ENCODE results near the gene TEX52. TPM values are rescaled to one million over a fixed set of nuclear protein-coding genes. Genes with fewer than 3 reads are reported as not detected.

The TEX52 gene
- total and polyA plus RNA-seq, 2 of the 13 experiments (the other 11 are each of a cell fraction or from before 2014, with no cell fraction given), result 0.05 TPM; not detected in 1

GRCh38 chr12:2890388-2891239 lies 33.8 kb upstream of the TEX52 start, which contains the start of gene TULP3 (continued):
- peak; percentile 89; the same call in 1 of the 2 replicates for TF ChIP-seq ATF7-NPFF (CRISPR knock-in tag; IDR thresholded peaks at IDR 0.05; ENCODE audit: low read depth)
- TF ChIP-seq, protein P1, sequence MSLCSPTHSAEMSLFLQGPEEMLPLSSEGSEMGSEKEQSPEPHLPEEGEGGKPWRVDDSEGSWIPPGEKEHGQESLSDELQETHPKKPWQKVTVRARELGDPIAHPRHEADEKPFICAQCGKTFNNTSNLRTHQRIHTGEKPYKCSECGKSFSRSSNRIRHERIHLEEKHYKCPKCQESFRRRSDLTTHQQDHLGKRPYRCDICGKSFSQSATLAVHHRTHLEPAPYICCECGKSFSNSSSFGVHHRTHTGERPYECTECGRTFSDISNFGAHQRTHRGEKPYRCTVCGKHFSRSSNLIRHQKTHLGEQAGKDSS (CRISPR knock-in tag; IDR thresholded peaks at IDR 0.05; ENCODE audit: borderline replicate concordance, low read depth), result 0 out of 2 replicates have a peak, but pooled peaks have one; percentile 47
- peak; percentile 84 for TF ChIP-seq AGO1 (IDR thresholded peaks at IDR 0.05; ENCODE audit: low read depth, low read length, poor library complexity, severe bottlenecking)
- TF ChIP-seq, protein P2, sequence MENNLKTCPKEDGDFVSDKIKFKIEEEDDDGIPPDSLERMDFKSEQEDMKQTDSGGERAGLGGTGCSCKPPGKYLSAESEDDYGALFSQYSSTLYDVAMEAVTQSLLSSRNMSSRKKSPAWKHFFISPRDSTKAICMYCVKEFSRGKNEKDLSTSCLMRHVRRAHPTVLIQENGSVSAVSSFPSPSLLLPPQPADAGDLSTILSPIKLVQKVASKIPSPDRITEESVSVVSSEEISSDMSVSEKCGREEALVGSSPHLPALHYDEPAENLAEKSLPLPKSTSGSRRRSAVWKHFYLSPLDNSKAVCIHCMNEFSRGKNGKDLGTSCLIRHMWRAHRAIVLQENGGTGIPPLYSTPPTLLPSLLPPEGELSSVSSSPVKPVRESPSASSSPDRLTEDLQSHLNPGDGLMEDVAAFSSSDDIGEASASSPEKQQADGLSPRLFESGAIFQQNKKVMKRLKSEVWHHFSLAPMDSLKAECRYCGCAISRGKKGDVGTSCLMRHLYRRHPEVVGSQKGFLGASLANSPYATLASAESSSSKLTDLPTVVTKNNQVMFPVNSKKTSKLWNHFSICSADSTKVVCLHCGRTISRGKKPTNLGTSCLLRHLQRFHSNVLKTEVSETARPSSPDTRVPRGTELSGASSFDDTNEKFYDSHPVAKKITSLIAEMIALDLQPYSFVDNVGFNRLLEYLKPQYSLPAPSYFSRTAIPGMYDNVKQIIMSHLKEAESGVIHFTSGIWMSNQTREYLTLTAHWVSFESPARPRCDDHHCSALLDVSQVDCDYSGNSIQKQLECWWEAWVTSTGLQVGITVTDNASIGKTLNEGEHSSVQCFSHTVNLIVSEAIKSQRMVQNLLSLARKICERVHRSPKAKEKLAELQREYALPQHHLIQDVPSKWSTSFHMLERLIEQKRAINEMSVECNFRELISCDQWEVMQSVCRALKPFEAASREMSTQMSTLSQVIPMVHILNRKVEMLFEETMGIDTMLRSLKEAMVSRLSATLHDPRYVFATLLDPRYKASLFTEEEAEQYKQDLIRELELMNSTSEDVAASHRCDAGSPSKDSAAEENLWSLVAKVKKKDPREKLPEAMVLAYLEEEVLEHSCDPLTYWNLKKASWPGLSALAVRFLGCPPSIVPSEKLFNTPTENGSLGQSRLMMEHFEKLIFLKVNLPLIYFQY (CRISPR knock-in tag; IDR thresholded peaks at IDR 0.05; ENCODE audit: borderline replicate concordance), result no peak; the same call in 1 of the 2 replicates
- TF ChIP-seq RXRB (CRISPR knock-in tag; IDR thresholded peaks at IDR 0.05; ENCODE audit: borderline replicate concordance), result 0 out of 2 replicates have a peak, but pooled peaks have one; percentile 38
- TF ChIP-seq TEAD3 (CRISPR knock-in tag; optimal IDR thresholded peaks at IDR 0.05; ENCODE audit: borderline replicate concordance), result peak; percentile 79
- TF ChIP-seq, protein P3, sequence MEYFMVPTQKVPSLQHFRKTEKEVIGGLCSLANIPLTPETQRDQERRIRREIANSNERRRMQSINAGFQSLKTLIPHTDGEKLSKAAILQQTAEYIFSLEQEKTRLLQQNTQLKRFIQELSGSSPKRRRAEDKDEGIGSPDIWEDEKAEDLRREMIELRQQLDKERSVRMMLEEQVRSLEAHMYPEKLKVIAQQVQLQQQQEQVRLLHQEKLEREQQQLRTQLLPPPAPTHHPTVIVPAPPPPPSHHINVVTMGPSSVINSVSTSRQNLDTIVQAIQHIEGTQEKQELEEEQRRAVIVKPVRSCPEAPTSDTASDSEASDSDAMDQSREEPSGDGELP (IDR thresholded peaks at IDR 0.05; ENCODE audit: borderline replicate concordance, low read depth), result no peak
- no peak for TF ChIP-seq ZBTB49 (CRISPR knock-in tag; IDR thresholded peaks at IDR 0.05; ENCODE audit: borderline replicate concordance)
- peak; percentile 81; the same call in 1 of the 2 replicates for TF ChIP-seq HOXA5 (CRISPR knock-in tag; IDR thresholded peaks at IDR 0.05)
- 0 out of 2 replicates have a peak, but pooled peaks have one; percentile 38 for TF ChIP-seq ZNF333 (CRISPR knock-in tag; IDR thresholded peaks at IDR 0.05; ENCODE audit: borderline replicate concordance)
- TF ChIP-seq ZNF18 (CRISPR knock-in tag; IDR thresholded peaks at IDR 0.05; ENCODE audit: insufficient replicate concordance), result peak; percentile 75
- no peak for TF ChIP-seq ZNF263 (CRISPR knock-in tag; IDR thresholded peaks at IDR 0.05)
- no peak for TF ChIP-seq ZNF138 (CRISPR knock-in tag; IDR thresholded peaks at IDR 0.05; ENCODE audit: low read depth)
- TF ChIP-seq NR2F2 (IDR thresholded peaks at IDR 0.05; ENCODE audit: borderline replicate concordance, low read depth), result no peak
- TF ChIP-seq, protein P4, sequence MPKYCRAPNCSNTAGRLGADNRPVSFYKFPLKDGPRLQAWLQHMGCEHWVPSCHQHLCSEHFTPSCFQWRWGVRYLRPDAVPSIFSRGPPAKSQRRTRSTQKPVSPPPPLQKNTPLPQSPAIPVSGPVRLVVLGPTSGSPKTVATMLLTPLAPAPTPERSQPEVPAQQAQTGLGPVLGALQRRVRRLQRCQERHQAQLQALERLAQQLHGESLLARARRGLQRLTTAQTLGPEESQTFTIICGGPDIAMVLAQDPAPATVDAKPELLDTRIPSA (CRISPR knock-in tag; IDR thresholded peaks at IDR 0.05; ENCODE audit: borderline replicate concordance), result no peak
- no peak; the same call in 1 of the 2 replicates for TF ChIP-seq SNAPC2 (CRISPR knock-in tag; IDR thresholded peaks at IDR 0.05)

Measured in HepG2 (cell line).